Endothelial cell of umbilical vein (primary cell): ENCODE measurements around the gene TTC29. TPM values are rescaled to one million over a fixed set of nuclear protein-coding genes. Genes with fewer than 3 reads are reported as not detected.

Source experiments
- BruUV-seq: library from RNA; stranded (reverse); fragments of 400-500 nt; replicated peaks from 2 replicates; lab custom pipeline; 2021; lab: Mats Ljungman, UMichigan
- CTCF ChIA-PET: fragments of 300-600, 350-600 bp; sonication (Branson Sonifier 250); formaldehyde crosslinking; loops from one replicate; lab custom pipeline; 2021; ENCODE audit warnings: antibody characterized with exemption, inconsistent platforms; lab: Charles Lee
- POLR2A ChIA-PET: fragments of 300-600, 350-600 bp; sonication (Branson Sonifier 250); formaldehyde crosslinking; loops from one replicate; lab custom pipeline; 2021; ENCODE audit warnings: antibody characterized with exemption, inconsistent platforms; lab: Charles Lee
- DNase-seq: peaks from one replicate; pipeline ENCODE4 v3.0.0-alpha.2; 2011; ENCODE audit warnings: low read depth, low spot score
- FAIRE-seq: peaks from 2 replicates; lab custom pipeline; 2011; peaks lifted over from hg19 to GRCh38; lab: Jason Lieb, UNC
- H2AFZ ChIP-seq: 2 replicates; pipeline ENCODE4 v1.6.0; 2012; ENCODE audit warnings: low read depth, low read length, control low read depth, inconsistent platforms
- H3K27ac ChIP-seq: 2 replicates; pipeline ENCODE4 v1.5.1; 2011; ENCODE audit warnings: low read depth, mild to moderate bottlenecking, control low read depth, low read length, moderate library complexity; ENCODE audit not compliant: insufficient read depth
- H3K27me3 ChIP-seq, 2 experiments: 2 replicates each; pipeline versions ENCODE4 v1.6.0 to v1.6.1; 2011; ENCODE audit warnings: low read length in 2 of 2, mixed read lengths in 1 of 2; ENCODE audit not compliant: control insufficient read depth in 2 of 2, insufficient read depth in 2 of 2
- H3K36me3 ChIP-seq, 2 experiments: 2 replicates in 1 of 2; 3 replicates in 1 of 2; pipeline ENCODE4 v1.5.1; 2011; ENCODE audit warnings: low read length in 2 of 2, mild to moderate bottlenecking in 1 of 2, moderate library complexity in 1 of 2; ENCODE audit not compliant: control insufficient read depth in 2 of 2, insufficient read depth in 2 of 2; ENCODE audit errors: extremely low read depth in 1 of 2
- H3K4me1 ChIP-seq: 3 replicates; pipeline ENCODE4 v1.5.1; 2011; ENCODE audit warnings: mild to moderate bottlenecking, low read length; ENCODE audit not compliant: control insufficient read depth, insufficient read depth; ENCODE audit errors: extremely low read depth
- H3K4me2 ChIP-seq: 2 replicates; pipeline ENCODE4 v1.6.1; 2011; ENCODE audit warnings: low read length, control low read depth, mixed read lengths; ENCODE audit not compliant: insufficient read depth
- H3K4me3 ChIP-seq, 3 experiments: fragments of 200-600 bp in 1 of 3; sonication (generic), shearing (Covaris generic) in 1 of 3; replicated peaks in 1 of 3; 2 replicates each; pipeline ENCODE4 v1.5.1; 2011 to 2016; ENCODE audit warnings: control low read depth in 3 of 3, low read length in 3 of 3, mild to moderate bottlenecking in 2 of 3, inconsistent platforms in 1 of 3, low read depth in 1 of 3, moderate library complexity in 1 of 3; ENCODE audit not compliant: insufficient read depth in 1 of 3
- H3K79me2 ChIP-seq: 2 replicates; pipeline ENCODE4 v1.6.0; 2012; ENCODE audit warnings: low read length, inconsistent platforms; ENCODE audit not compliant: control insufficient read depth, insufficient read depth
- H3K9ac ChIP-seq: replicated peaks from 2 replicates; pipeline ENCODE3; 2011; ENCODE audit warnings: low read length, control low read depth; ENCODE audit not compliant: insufficient read depth; ENCODE audit errors: extremely low read depth
- H3K9me1 ChIP-seq: replicated peaks from 3 replicates; pipeline ENCODE4 v1.6.0; 2011; ENCODE audit warnings: mild to moderate bottlenecking, low read length; ENCODE audit not compliant: control insufficient read depth, insufficient read depth; ENCODE audit errors: extremely low read depth
- H3K9me3 ChIP-seq: replicated peaks from 2 replicates; pipeline ENCODE4 v1.5.1; 2012; ENCODE audit warnings: low read length, inconsistent platforms; ENCODE audit not compliant: control insufficient read depth, insufficient read depth
- H4K20me1 ChIP-seq: replicated peaks from 2 replicates; pipeline ENCODE3; 2011; ENCODE audit warnings: mild to moderate bottlenecking, low read length; ENCODE audit not compliant: control insufficient read depth, insufficient read depth; ENCODE audit errors: extremely low read depth
- CTCF ChIP-seq, 2 donors: IDR thresholded peaks; 1 replicate in 1 of 2; 2 replicates in 1 of 2; pipeline ENCODE4 v1.5.1; 2011; ENCODE audit warnings: low read length in 2 of 2, mild to moderate bottlenecking in 2 of 2, moderate library complexity in 2 of 2, control low read depth in 1 of 2, inconsistent platforms in 1 of 2, low read depth in 1 of 2; ENCODE audit not compliant: insufficient read depth in 1 of 2; ENCODE audit errors: extremely low read depth in 1 of 2
- EZH2 ChIP-seq: IDR thresholded peaks from 2 replicates; pipeline ENCODE4 v1.6.1; 2012; ENCODE audit warnings: borderline replicate concordance, low read depth, mild to moderate bottlenecking, moderate library complexity, low read length, inconsistent platforms; ENCODE audit not compliant: severe bottlenecking
- FOS ChIP-seq: IDR thresholded peaks from 2 replicates; pipeline ENCODE4 v1.6.1; 2011; ENCODE audit warnings: mild to moderate bottlenecking, low read length, moderate library complexity, borderline replicate concordance; ENCODE audit not compliant: insufficient read depth
- GATA2 ChIP-seq: IDR thresholded peaks from 2 replicates; pipeline ENCODE4 v1.7.0; 2011; ENCODE audit warnings: low read depth, mild to moderate bottlenecking, moderate library complexity, mixed read lengths, low read length; ENCODE audit not compliant: insufficient read length, insufficient read depth
- JUN ChIP-seq: IDR thresholded peaks from 2 replicates; pipeline ENCODE4 v1.6.1; 2011; ENCODE audit warnings: borderline replicate concordance, low read depth; ENCODE audit not compliant: insufficient read length, insufficient read depth
- MAX ChIP-seq: IDR thresholded peaks from 2 replicates; pipeline ENCODE4 v1.6.1; 2011; ENCODE audit not compliant: insufficient read depth, insufficient read length
- MYC ChIP-seq: IDR thresholded peaks from one replicate; pipeline ENCODE4 v1.6.1; 2011; ENCODE audit warnings: mild to moderate bottlenecking, low read depth, low read length
- POLR2A ChIP-seq: IDR thresholded peaks from 2 replicates; pipeline ENCODE4 v1.6.1; 2012; ENCODE audit warnings: low read depth, mild to moderate bottlenecking, control low read depth, low read length
- POLR2AphosphoS5 ChIP-seq: IDR thresholded peaks from 2 replicates; pipeline ENCODE4 v1.6.1; 2012; ENCODE audit warnings: low read depth, mild to moderate bottlenecking, control low read depth, low read length, moderate library complexity; ENCODE audit not compliant: insufficient read depth
- dilution Hi-C: fragments of 300-500 bp; cut with MboI; formaldehyde crosslinking; loops from one replicate; pipeline ENCODE4 v1.15.0; 2019; ENCODE audit warnings: low sequenced_read_pairs; ENCODE audit not compliant: extremely low pct_ligation_motif_present
- intact Hi-C: fragments of 100-400 bp; cut with micrococcal nuclease; formaldehyde crosslinking; loops from one replicate; pipeline ENCODE4 v1.10.0; 2022
- polyA plus RNA-seq, 4 experiments: library from polyadenylated mRNA; depleted of rRNA in 3 of 4; stranded (reverse) in 3 of 4; unstranded in 1 of 4; fragments of >200 nt; gene quantifications; 2 replicates each; pipeline versions ENCODE4 v1.2.1 to v1.2.3, GENCODE V29; 2011 to 2012; ENCODE audit warnings: missing spikeins in 1 of 4
- total RNA-seq: library from RNA; stranded (reverse); gene quantifications from 2 replicates; pipeline ENCODE4 v1.2.3, GENCODE V29; 2021

TTC29 gene
- total and polyA plus RNA-seq, 2 donors (not counting 3 experiments of a cell fraction or from before 2014, with no cell fraction given): not detected

- Histone ChIP-seq H3K4me2 (no peak overlapping the region), H3K9ac (no peak overlapping the region), H3K9me3 (no peaks in the 10 kb centered on the region), H3K4me3 (no peak overlapping the region), H3K79me2 (no peaks in the 10 kb centered on the region), H4K20me1 (no peaks in the 10 kb centered on the region), H3K27ac (no peak overlapping the region), H2AFZ (no peak overlapping the region), H3K36me3 (no peaks in the 10 kb centered on the region), H3K27me3 (no peaks in the 10 kb centered on the region), H3K4me1 (no peaks in the 10 kb centered on the region), H3K9me1 (no peaks in the 10 kb centered on the region)
- POLR2A ChIA-PET: no interaction called here
- FAIRE-seq (no peak), DNase-seq (no peak)
- TF ChIP-seq MAX (no peak), CTCF (IDR thresholded peaks at IDR 0.05; ENCODE audit: extremely low read depth in 1 of 2, insufficient read depth in 1 of 2, low read depth in 1 of 2, low read length in 2 of 2) (no peak), MYC (no peak), POLR2AphosphoS5 (no peak)
- dilution Hi-C loops (no loop called here), intact Hi-C loops (no loop called here)
- CTCF ChIA-PET: no interaction called here
- no TSS peak for BruUV-seq
These were observed 130.9 kb downstream of the TTC29 start for GRCh38 chr4:146814750-146815149.

- TF ChIP-seq EZH2: no peak
- no peak for TF ChIP-seq MYC
- no peak for TF ChIP-seq GATA2
- no peak for TF ChIP-seq JUN
- TF ChIP-seq POLR2AphosphoS5: no peak
- TF ChIP-seq MAX: no peak
- no peak for TF ChIP-seq FOS
- no peak for TF ChIP-seq POLR2A
- TF ChIP-seq CTCF (IDR thresholded peaks at IDR 0.05; ENCODE audit: extremely low read depth in 1 of 2, insufficient read depth in 1 of 2, low read depth in 1 of 2, low read length in 2 of 2): no peak
- dilution Hi-C loops (no loop called here), intact Hi-C loops (no loop called here)
- Histone ChIP-seq H3K4me1 (no peaks in the 10 kb centered on the region), H3K9ac (no peak overlapping the region), H3K27ac (no peak overlapping the region), H3K9me1 (no peaks in the 10 kb centered on the region), H4K20me1 (no peaks in the 10 kb centered on the region), H2AFZ (no peak overlapping the region), H3K27me3 (peaks cover 2 to 7% of the 10 kb centered on the region in 2 experiments), H3K79me2 (no peaks in the 10 kb centered on the region), H3K4me3 (no peak overlapping the region), H3K9me3 (no peaks in the 10 kb centered on the region), H3K4me2 (no peak overlapping the region), H3K36me3 (no peaks in the 10 kb centered on the region)
- BruUV-seq: no TSS peak
- FAIRE-seq (no peak), DNase-seq (no peak)
- POLR2A ChIA-PET: no interaction called here
- CTCF ChIA-PET: no interaction called here
These were observed 150.0 kb downstream of the TTC29 start for GRCh38 chr4:146795711-146796110.
